CD4-positive, alpha-beta T cell treated with Interleukin-6 at 100 ng/mL for 8 hours (primary cell): ENCODE measurements around the gene HECTD1.
A peak's percentile ranks its signal among the peaks of the same experiment; 100 is the strongest.
"Not testable (repeated sequence)": the region's sequence is repeated elsewhere in the genome, so short reads cannot be mapped to it uniquely, and the experiment has no call there.

ENCODE experiments used
- DNase-seq: peaks from one replicate; pipeline ENCODE4 v3.0.0-alpha.2; 2020; ENCODE audit warnings: mixed read lengths, low spot score

Gene HECTD1

DNA sequence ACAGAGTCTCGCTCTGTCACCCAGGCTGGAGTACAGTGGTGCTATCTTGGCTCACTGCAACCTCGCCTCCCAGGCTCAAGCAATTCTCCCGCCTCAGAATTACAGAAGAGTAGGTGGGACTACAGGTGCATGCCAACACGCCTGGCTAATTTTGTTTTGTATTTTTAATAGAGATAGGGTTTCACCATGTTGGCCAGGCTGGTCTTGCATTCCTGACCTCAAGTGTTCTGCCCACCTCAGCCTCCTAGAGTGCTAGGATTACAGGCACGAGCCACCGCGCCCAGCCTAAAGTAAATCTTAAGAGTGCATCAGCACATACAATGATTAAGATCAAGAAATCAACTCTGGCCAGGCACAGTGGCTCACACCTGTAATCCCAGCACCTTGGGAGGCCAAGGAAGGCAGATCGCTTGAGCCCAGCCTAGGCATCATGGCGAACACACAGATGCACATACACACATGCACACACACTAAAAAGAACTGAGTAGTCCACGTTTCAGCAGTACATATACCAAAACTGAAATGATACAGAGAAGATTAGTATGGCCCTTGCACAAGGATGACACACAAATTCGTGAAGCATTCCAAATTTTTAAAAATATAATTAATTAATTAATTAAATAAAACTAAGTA, 65.0 kb downstream of the HECTD1 start:
- no peak for DNase-seq

DNA sequence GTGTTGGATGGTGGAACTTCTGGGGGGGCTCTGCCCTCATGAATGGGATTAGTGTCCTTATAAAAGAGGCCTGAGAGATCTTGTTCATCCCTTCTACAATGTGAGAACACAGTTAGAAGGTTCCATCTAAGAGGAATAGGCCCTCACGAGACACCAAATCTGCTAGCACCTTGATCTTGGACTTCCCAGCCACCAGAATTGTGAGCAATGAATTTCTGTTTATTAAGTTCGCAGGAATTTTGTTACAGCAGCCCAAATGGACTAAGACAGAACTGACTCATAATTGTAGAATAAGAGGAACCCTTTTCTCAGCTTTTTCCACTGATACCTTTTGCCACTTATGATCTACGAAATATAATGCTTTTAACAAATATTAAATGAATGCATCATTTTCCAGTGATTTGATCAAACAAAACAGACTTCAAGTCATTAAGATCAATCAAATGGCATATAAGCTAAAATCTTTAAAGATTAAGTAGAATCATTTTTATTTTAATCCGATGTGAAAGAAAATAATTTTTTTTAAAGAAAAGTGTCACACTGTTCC, 68.2 kb downstream of the HECTD1 start:
- DNase-seq: no peak

DNA sequence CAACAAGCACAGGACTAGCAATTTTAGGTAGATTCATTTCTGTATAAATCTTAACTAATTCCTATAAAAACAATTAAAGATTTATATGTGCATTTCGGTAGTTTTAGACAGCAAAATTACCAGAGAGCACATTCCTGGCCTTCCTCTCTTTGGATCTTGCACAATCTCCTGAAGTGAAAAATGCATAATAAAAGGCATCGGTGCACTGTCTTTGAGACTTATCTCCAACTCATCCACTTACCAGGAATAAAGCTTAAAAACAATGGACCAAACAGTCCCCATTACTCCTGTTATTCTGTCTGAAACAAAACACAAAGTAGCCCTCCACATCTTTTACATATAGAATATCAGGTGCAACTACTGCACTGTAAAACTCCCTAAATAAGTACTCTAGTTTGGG, 69.3 kb downstream of the HECTD1 start:
- no peak for DNase-seq

DNA sequence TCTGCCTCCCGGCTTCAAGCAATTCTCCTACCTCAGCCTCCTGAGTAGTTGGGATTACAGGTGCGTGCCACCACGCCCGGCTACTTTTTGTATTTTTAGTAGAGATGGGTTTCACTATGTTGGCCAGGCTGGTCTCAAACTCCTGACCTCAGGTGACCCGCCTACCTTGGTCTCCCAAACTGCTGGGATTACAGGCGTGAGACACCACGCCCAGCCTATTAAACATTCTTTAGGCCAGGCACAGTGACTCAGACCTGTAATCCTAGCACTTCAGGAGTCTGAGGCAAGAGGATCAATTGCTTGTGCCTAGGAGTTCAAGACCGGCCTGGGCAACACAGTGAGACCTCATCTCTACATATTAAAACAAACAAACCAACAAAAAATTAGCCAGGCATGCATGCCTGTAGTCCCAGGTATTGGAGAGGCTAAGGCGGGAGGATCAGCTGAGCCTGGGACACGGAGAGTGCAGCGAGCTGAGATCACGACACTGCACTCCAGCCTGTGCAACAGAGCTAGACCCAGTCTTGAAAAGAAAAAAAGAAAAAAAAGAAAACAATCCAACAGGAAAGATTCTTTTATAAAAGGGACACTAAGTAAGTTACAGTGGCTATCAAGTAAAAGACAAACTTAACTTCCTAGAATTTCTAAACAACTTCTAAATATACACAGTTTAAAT, 70.2 kb downstream of the HECTD1 start:
- no peak for DNase-seq

DNA sequence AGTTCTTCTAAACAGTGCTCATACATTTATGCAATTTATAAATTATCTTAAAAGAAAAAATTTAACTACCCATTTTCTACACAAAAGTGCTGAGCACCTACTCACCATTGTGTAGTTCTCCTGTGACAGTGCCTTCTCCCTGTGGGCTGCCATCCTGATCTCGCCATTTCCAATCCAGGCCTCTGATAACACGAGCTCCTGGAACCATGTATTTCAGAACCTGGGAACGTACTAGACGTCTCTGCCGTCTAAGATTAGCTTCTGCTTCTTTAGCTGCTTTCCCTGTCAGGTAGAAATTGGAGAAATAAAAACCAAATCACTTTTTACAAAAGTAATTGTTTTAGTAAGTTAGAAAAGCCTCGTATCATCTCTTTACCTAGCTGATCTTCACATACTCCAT, 74.5 kb downstream of the HECTD1 start:
- no peak for DNase-seq

DNA sequence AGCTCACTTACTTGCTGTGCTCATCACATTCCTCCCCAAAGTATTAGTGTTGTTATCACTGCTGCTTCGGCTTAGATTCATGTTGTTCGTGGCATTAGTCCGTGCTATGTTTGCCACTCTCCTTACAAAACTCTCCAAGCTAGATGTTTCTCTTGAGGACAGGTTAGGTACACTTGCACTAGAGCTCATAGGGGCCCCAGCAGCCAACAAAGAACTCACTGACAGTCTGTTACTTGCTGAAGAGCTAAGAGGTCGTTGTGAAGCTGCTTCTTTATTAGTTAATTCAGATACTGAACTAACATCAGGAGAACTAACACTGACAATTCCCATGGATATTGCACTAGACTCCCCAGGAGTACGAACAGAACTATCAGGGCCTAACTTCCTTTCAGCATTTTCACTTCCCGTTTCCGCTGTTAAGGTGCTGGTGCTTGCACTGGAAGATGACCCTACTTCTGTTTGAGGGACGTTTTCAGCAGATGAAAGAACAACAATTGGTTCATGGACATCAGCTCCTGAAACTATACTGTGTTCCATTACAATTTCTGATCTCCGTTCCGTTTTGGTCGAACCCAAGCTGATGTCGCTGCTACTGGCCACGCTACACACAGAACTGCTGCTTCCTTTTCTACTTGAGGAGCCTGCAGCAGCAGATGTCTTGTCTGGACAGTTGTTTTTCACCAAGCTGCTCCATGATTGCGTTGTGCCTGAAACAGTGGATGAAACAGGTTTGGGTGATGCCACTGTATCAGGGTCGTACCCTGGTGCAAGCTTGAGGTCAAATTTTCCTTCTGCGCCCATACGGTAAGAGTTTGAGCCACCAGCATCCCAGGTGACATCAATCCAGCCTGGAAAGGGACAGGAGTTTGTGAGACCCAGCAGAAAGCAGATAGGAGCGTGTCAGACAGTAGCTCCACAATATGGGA, 78.7 kb downstream of the HECTD1 start:
- no peak for DNase-seq

DNA sequence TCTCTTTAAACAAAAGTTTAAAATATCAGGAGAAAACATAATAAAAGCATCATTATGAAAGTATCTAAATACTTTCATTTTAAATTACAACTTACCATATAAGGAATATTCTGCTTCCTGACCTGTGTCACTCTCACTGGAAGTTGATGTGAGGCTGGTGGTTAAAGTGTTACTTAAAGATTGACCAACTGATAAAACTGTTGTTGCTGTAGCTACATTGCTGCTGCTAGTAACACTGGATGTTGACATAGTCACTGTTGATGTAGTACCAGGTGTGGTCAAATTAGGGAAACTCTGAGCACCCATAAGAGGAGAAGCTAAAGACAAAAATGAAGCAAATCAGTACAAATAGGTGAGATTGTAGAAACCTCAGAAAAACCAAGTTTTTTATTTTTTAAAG, 79.9 kb downstream of the HECTD1 start:
- peak; percentile 62 for DNase-seq

DNA sequence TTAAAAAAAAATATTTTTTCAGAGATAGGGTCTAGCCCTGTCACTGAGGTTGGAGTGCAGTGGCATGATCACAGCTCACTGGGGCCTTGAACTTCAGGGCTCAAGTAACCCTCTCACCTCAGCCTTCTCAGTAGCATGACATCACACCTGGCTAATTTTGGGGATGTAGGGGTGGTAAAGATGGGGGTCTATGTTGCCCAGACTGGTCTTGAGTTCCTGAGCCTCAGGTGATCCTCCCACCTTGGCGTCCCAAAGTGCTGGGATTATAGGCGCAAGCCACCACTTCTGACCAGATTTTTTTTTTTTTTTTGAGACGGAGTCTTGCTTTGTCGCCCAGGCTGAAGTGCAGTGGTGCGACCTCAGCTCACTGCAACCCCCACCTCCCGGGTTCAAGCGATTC, 80.9 kb downstream of the HECTD1 start:
- DNase-seq: no peak

DNA sequence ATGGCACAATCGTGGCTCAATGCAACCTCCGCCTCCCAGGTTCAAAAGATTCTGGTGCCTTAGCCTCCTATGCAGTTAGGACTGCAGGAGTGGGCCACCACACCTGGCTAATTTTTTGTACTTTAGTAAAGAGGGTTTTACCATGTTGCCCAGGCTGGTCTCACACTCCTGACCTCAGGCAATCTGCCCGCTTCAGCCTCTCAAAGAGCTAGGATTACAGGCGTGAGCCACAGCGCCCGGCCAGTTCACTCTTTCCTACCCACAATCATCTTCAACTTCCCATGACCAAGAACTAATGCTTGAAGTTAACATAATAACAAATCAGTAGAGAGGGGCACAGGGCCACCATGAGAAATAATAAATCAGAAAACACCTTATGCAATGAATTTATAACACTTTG, 82.4 kb downstream of the HECTD1 start:
- no peak for DNase-seq

DNA sequence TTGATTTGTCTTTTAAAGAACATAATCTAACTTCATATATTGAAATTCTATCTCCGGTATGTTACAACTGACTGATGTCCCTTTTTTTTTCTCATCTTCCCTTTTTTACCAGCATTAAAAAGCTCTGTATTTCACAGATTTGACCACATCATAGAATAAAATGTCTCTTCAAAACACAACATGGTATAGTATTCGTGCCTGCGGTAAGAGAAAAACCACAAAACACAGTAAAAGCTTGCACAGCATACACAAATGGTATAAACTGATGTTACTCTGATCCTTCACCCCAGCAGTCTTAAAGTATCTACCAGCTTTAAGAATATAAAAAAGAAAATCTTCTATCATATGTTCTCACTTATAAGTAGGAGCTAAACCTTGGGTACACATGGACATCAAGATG, 83.4 kb downstream of the HECTD1 start:
- DNase-seq: peak; percentile 63

DNA sequence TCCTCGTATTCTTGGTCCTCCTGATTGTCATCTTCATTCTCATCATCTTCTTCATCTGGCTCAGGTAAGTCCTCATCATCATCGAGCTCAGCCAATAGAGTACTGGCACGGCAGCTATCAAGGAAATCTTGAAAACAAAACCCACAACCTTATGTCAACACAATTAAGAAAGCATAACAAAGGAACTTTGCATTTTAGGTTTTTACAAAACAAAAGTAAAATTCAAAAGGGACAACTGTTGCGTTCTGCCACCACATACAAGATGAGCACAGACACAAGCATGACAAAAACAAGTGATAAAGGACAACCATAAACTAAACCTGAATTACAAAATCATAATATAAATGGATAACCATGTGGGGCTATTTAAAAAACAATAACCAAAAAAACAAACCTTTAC, 84.7 kb downstream of the HECTD1 start:
- DNase-seq: no peak

DNA sequence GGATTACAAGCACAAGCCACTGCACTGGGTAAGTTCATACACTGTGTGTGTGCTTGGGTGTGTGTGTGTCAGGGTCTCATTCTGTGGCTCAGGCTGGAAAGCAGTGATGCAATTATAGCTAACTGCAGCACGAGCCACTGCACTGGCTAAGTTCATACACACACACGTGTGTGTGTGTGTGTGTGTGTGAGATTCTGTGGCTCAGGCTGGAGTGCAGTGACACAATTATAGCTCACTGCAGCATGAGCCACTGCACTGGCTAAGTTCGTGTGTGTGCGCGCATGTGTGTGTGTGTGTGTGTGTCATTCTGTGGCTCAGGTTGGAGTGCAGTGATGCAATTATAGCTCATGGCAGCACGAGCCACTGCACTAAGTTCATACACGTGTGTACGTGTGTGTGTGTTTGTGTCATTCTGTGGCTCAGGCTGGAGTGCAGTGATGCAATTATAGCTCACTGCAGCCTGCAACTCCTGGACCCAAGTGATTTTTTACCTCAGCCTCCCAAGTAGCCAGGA, 85.4 kb downstream of the HECTD1 start:
- DNase-seq: no peak

DNA sequence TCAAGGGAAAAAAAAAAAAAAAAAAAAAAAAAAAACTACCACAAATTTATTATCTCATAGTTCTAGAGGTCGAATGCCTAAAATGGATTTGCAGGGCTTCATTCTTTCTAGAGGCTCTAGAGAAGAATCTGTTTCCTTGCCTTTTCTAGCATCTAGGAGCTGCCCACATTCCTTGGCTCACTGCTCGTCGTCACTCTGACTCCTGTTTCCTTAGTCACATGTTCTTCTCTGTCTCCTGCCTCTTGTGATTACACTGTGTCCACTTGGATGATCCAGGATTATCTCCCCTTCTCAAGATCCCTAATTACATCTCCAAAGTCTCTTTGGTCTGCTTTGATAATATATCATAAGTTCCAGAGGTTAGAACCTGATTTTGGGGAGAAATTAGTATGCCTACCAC, 88.7 kb downstream of the HECTD1 start:
- no peak for DNase-seq

DNA sequence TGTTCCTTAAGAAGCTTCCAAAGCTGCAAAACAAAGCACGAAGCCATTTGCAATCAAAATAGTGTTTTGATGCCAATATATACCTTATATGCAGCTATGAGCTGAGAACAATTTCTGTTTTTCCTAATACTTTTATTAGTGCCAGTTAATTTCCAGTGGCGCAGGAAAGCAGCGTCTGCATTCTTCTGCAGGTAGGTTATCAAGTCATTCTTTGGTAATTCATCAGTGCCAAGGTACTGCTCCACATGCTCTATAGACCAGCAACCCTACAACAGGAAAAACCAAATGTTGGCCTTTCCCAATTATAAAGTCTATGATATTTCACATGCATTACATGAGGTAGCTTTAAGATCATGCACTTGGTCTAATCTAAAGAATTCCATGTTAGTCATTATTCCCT, 93.8 kb downstream of the HECTD1 start:
- no peak for DNase-seq

DNA sequence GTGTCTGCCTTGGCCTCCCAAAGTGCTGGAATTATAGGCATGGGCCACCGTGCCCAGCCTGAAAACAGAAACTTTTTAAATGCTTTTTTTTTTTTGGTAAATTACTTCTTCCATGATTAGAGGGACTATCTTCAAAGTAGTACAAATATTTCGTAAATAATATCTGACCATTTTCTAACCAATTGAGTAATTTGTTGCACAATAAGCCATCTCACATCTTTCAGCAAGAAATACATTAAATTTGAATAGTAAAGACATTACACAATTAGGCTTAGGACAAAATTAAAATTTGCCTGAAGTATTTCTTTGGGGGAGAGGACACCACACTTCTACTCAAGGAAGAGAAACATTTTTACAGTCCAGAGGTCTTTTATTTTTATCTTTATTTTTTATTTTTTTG, 96.7 kb downstream of the HECTD1 start:
- no peak for DNase-seq

DNA sequence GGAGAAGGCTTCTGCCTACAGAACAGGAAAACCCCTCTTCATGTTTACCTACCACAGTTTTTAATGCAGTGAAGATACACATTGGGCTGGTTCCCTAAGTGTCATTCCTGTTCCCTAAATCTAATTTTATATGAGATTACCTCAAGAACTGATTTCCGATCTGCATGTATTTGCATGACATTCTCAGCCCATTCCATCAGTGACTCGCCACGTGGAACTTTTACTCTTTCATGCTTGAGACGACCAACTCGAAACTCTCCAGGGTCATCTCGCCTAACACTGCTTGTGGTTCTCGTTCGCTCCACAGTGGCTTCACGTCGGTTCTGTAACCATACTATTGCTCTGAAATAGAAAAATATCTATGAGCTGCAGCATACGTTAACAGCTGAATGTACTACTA, 98.3 kb downstream of the HECTD1 start:
- no peak for DNase-seq

DNA sequence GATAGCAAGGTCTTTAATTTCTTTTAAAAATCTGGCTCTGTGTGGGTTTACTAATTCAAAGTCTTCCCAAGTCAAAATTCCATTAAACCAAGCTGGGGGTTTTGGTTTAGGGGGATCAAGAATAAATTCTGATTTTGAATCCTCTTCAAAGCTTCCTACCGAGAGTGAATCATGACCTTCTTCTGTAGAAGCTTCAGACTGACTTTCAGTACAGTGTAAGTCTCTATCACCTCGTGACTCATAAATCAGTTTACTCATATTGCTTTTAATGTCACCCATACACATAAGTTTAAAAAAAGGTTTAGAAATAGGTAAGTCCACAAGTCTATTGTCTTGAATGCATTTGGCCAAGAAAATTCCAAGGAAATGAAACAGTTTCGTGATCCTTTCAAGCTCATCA, 100.8 kb downstream of the HECTD1 start:
- no peak for DNase-seq

DNA sequence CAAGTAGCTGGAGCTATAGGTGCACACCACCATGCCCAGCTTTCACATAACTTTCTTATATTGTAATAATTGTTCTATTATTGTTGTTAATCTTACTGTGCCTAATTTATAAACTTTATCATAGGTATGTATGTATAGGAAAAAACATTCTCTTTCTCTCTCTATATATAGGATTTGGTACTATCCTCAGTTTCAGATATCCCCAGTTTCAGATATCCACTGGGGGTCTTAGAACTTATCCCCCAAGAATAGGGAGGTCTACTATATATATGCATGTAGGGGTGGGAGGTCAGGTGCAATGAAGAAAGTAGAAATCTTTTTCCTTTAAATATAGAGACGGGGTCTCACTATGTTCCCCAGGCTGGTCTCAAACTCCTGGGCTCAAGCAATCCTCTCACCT, 110.5 kb downstream of the HECTD1 start:
- no peak for DNase-seq

DNA sequence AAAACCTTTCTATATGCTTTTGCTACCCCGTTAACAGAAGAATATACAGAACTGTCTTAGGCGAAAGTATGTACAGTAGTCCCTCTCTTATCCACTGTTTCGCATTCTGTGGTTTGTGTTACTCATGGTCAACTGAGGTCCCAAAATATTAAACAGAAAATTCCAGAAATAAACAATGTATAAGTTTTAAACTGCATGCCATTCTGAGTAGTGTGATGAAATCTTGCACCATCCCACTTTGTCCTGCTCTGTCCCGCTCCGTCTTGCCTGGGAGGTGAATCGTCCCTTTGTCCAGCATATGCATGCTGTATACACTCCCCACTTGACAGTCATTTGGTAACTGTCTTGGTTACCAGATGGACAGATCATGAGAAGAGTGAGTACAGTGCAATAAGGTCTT, 111.3 kb downstream of the HECTD1 start:
- no peak for DNase-seq

DNA sequence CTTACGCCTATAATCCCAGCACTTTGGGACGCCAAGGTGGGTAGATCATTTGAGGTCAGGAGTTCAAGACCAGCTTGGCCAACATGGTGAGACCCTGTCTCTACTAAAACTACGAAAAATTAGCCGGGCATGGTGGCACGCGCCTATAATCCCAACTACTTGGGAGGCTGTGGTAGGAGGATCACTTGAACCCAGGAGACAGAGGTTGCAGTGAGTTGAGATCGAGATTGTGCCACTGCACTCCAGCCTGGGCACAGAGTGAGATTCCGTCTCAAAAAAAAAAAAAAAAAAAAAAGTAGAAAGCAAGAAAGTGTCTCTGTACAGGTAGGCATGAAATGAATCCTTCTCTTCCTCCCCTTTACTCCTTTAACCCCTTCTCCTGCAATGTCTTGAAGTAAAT, 111.8 kb downstream of the HECTD1 start:
- DNase-seq: not testable (repeated sequence)

DNA sequence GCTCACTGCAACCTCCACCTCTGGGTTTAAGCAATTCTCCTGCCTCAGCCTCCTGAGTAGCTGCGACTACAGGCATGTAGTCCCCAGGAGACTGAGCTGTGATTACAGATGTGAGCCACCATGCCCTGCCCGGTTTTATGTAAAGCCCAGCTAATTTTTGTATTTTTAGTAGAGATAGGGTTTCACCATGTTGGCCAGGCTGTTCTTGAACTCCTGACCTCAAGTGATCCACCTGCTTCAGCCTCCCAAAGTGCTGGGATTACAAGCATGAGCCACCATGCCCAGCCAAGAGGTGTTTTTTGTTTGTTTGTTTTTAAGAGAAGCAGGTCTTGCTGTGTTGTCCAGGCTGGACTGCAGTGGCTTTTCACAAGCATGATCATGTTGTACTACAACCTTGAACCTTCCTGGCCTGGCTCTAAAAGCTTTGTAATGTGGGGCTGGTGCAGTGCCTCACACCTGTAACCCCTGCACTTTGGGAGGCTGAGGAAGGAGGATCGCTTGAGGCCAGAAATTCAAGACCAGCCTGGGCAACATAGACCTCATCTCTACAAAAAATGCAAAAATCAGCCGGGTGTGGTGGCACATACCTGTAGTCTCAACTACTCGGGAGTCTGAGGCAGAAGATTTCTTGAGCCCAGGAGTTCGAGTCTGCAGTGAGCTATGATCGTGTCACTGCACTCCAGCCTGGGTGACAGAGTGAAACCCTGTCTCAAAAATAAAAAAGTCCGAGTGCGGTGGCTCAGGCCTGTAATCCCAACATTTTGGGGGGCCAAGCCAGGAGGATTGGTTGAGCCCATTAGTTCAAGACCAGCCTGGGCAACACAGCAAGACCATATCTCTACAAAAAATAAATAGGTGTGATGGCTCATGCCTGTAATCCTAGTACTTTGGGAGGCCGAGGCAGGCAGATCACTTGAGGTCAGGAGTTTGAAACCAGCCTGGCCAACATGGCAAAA, 113.4 kb downstream of the HECTD1 start:
- not testable (repeated sequence) for DNase-seq
